Thoracic aorta (tissue), 2 donors: ENCODE data around the gene KPNB1. TPM values are rescaled to one million over a fixed set of nuclear protein-coding genes. Genes with fewer than 3 reads are reported as not detected.

ENCODE experiments used
- ATAC-seq: fragments of 150-250 bp; one replicate; pipeline ENCODE4 v1.8.0; 2017; ENCODE audit warnings: low read depth; ENCODE audit not compliant: insufficient number of reproducible peaks, low FRiP score
- DNase-seq: peaks from one replicate; pipeline ENCODE4 v3.0.0-alpha.2; 2020; ENCODE audit warnings: low spot score
- H3K27ac ChIP-seq, 2 donors: fragments of 200-600 bp; sonication (generic); 1 replicate in 1 of 2; 2 replicates in 1 of 2; pipeline ENCODE4 v1.5.1; 2016; ENCODE audit warnings: mild to moderate bottlenecking in 2 of 2, moderate library complexity in 2 of 2
- H3K27me3 ChIP-seq: fragments of 200-600 bp; sonication (generic); replicated peaks from 2 replicates; pipeline ENCODE4 v1.6.0; 2016; ENCODE audit warnings: mild to moderate bottlenecking; ENCODE audit not compliant: insufficient read depth
- H3K36me3 ChIP-seq: fragments of 200-600 bp; sonication (generic); one replicate; pipeline ENCODE4 v1.5.1; 2016
- H3K4me1 ChIP-seq, 2 donors: fragments of 200-600 bp; sonication (generic); 1 replicate in 1 of 2; 2 replicates in 1 of 2; pipeline versions ENCODE4 v1.5.1 to v1.6.0; 2016; ENCODE audit warnings: low read depth in 2 of 2, mild to moderate bottlenecking in 1 of 2; ENCODE audit not compliant: control insufficient read depth in 1 of 2
- H3K4me3 ChIP-seq: fragments of 200-600 bp; sonication (generic); 2 replicates; pipeline ENCODE4 v1.5.1; 2016; ENCODE audit warnings: mild to moderate bottlenecking
- H3K9me3 ChIP-seq: fragments of 200-600 bp; sonication (generic); 2 replicates; pipeline ENCODE4 v1.5.1; 2016
- total RNA-seq, 2 donors: library from RNA; depleted of rRNA; stranded (reverse); fragments of >200 nt; gene quantifications; one replicate each; pipeline versions ENCODE4 v1.1.0 to v1.2.3, GENCODE V29; 2016
- TF ChIP-seq, protein P1 (sequence below): fragments of 200-600 bp; sonication (generic); IDR thresholded peaks from one replicate; pipeline ENCODE4 v1.5.1; 2019; ENCODE audit warnings: antibody characterized with exemption

Gene KPNB1
- total RNA-seq, 2 donors from 2014 or later = 199 to 223 TPM

GRCh38 chr17:47704736-47705135 lies 55.0 kb downstream of the KPNB1 start:
- Histone ChIP-seq H3K4me3 (no peak overlapping the region), H3K27me3 (no peaks in the 10 kb centered on the region), H3K9me3 (no peaks in the 10 kb centered on the region), H3K36me3 (peaks cover 5% of the 10 kb centered on the region), H3K4me1 (peaks cover 0 to 25% of the 10 kb centered on the region in 2 donors), H3K27ac (no peak overlapping the region)
- ATAC-seq (no peak), DNase-seq (no peak)
- TF ChIP-seq, protein P1, sequence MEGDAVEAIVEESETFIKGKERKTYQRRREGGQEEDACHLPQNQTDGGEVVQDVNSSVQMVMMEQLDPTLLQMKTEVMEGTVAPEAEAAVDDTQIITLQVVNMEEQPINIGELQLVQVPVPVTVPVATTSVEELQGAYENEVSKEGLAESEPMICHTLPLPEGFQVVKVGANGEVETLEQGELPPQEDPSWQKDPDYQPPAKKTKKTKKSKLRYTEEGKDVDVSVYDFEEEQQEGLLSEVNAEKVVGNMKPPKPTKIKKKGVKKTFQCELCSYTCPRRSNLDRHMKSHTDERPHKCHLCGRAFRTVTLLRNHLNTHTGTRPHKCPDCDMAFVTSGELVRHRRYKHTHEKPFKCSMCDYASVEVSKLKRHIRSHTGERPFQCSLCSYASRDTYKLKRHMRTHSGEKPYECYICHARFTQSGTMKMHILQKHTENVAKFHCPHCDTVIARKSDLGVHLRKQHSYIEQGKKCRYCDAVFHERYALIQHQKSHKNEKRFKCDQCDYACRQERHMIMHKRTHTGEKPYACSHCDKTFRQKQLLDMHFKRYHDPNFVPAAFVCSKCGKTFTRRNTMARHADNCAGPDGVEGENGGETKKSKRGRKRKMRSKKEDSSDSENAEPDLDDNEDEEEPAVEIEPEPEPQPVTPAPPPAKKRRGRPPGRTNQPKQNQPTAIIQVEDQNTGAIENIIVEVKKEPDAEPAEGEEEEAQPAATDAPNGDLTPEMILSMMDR = no peak

DNA sequence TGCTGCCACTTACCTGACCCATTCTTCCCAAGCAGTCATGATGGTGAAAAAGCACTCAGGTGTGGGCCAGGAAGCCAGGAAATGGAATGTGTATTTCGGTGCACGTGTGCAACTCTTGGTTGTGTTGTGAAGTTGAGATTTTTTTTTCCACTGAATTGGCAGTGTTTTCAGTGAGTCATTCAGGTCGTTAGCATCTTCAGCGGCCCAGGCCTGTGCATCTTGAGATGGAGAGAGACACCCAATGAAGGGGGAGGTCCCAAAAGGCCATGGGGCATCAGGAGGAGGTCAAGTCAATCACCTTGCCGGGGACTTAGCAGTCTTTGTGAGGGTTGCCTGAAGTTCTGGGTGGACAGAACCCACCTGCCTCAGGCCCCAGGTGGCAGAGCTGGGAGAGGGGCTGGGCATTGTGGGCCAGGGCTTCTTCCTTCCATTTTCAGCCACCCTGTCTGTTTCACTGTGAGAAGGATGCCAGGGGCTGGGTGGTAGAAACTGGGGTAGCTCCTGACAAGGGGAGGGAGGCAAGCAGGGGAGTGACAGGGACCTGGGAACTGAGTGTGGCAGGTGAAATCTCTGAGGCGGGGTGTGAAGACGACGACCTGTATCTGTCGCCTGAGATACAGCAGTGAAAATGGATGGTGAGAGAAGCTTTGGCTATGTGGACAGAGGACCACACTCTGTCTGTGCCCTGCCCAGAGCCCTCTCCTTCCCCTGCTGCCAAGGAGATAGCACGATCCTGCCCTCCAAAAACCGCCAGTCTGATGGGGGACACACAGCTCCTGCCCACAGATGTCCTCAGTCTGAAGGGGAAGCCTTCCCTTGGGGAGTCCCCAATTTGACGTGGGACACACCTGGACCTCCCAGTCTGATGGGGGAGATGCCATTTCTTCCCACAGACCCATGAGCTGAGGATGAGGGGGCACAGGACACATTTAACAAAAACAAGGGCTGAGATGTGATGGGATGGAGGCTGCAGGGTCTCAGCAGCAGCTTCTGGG lies 56.1 kb downstream of the KPNB1 start:
- Histone ChIP-seq H3K36me3 (peaks cover 3% of the 10 kb centered on the region), H3K27me3 (no peaks in the 10 kb centered on the region), H3K4me1 (peaks cover 0 to 25% of the 10 kb centered on the region in 2 donors), H3K27ac (no peak overlapping the region), H3K4me3 (no peak overlapping the region), H3K9me3 (no peaks in the 10 kb centered on the region)
- TF ChIP-seq, protein P1 = no peak
- DNase-seq (no peak), ATAC-seq (no peak)

DNA sequence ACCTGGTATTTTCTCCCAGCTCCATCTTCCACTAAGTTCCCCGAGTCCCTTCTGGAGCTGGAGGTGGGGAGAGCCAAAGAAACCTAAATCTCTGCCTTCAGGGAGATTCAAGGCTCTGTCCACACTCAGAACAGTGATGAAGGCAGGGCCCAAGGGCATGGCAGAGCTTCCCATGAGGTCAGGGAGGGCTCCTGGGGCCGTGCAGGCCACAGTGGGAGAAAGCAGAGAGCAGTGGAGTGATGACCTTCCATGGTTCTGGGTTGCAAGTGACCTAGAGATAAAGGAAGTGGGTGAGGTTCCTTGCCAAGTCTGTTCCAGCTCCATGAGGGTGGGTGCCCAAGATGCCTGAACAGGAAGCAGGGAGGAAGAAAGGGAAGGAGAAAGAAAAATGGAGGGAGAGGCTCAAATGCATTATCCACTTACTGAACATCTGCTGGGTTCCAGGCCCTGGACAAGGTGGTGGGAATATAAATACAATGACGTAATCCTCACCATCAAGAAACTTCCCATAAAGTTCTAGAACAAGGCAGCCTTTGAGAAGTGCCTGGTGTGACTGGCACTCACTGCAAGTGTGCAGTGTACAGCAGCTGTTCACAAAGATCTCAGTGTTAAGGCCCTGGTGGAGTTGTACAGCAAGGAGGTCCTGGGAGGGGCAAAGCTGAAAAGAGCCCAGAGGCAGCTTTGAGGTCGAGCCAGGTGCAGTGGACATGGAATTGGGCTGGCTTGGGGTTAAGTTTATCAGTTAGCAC lies 57.5 kb downstream of the KPNB1 start:
- Histone ChIP-seq H3K27me3 (no peaks in the 10 kb centered on the region), H3K9me3 (no peaks in the 10 kb centered on the region), H3K36me3 (peaks cover 4% of the 10 kb centered on the region), H3K4me3 (no peak overlapping the region), H3K27ac (no peak overlapping the region), H3K4me1 (peaks cover 0 to 25% of the 10 kb centered on the region in 2 donors)
- TF ChIP-seq, protein P1 = no peak
- ATAC-seq (no peak), DNase-seq (no peak)

GRCh38 chr17:47707884-47708283 lies 58.2 kb downstream of the KPNB1 start:
- peaks cover 0 to 25% of the 10 kb centered on the region in 2 donors for H3K4me1 ChIP-seq
- H3K27ac ChIP-seq = no peak overlapping the region
- ATAC-seq (no peak), DNase-seq (no peak)
- H3K4me3 ChIP-seq = no peak overlapping the region
- H3K9me3 ChIP-seq = no peaks in the 10 kb centered on the region
- H3K36me3 ChIP-seq = peaks cover 4% of the 10 kb centered on the region
- no peaks in the 10 kb centered on the region for H3K27me3 ChIP-seq
- TF ChIP-seq, protein P1 = no peak

- Histone ChIP-seq H3K9me3 (no peaks in the 10 kb centered on the region), H3K4me1 (peaks cover 0 to 25% of the 10 kb centered on the region in 2 donors), H3K36me3 (peaks cover 4% of the 10 kb centered on the region), H3K27ac (no peak overlapping the region), H3K27me3 (no peaks in the 10 kb centered on the region), H3K4me3 (peak overlapping the region; percentile 41)
- DNase-seq (no peak), ATAC-seq (no peak)
- TF ChIP-seq, protein P1 = no peak
Observed at GRCh38 chr17:47708312-47708863, 58.7 kb downstream of the KPNB1 start.
